ENCODE results near the gene UBXN4. TPM values are rescaled to one million over a fixed set of nuclear protein-coding genes. Genes with fewer than 3 reads are reported as not detected.

Gene UBXN4
- total RNA-seq, 1 experiment from 2014 or later, result 69.7 TPM

- Histone ChIP-seq H3K9me2 (ENCODE audit: insufficient read depth) (no peaks in the 10 kb centered on the region), H3K36me3 (ENCODE audit: control insufficient read depth in 1 of 2, insufficient read depth in 2 of 2, low read length in 2 of 2) (no peaks in the 10 kb centered on the region), H3K4me2 (ENCODE audit: low read length) (no peak overlapping the region), H3K27ac (ENCODE audit: low read depth, low read length) (no peak overlapping the region), H3K27me3 (ENCODE audit: insufficient read depth, low read length) (no peaks in the 10 kb centered on the region), H4K20me1 (ENCODE audit: insufficient read depth) (no peaks in the 10 kb centered on the region), H3K9ac (ENCODE audit: low read length) (no peak overlapping the region), H3K79me2 (ENCODE audit: insufficient read depth, low read length) (no peaks in the 10 kb centered on the region), H3K4me3 (replicated peaks in 1 of 2; ENCODE audit: low read depth in 1 of 2, low read length in 2 of 2) (no peak overlapping the region), H3K4me1 (ENCODE audit: control insufficient read depth in 1 of 2, insufficient read depth in 2 of 2, low read length in 2 of 2) (no peaks in the 10 kb centered on the region), H3K9me3 (ENCODE audit: control insufficient read depth in 1 of 2, insufficient read depth in 1 of 2, low read depth in 1 of 2, low read length in 2 of 2) (no peaks in the 10 kb centered on the region), H2AFZ (ENCODE audit: low read depth, low read length, poor library complexity, severe bottlenecking) (no peak overlapping the region)
- ChIA-PET POLR2A (no interaction called here), RAD21 (ENCODE audit: low non-redundant PET in 1 of 2, low total read pairs in 2 of 2, uncharacterized antibody in 2 of 2, unreplicated experiment in 2 of 2) (no interaction called here), CTCF (no interaction called here)
- intact Hi-C loops (cut with micrococcal nuclease), result no loop called here
- no peak for DNase-seq (ENCODE audit: low read depth, low spot score)
- BruUV-seq (replicated peaks), result no TSS peak
- TF ChIP-seq SRF (IDR thresholded peaks at IDR 0.05; ENCODE audit: low read depth) (no peak), EZH2 (IDR thresholded peaks at IDR 0.05) (no peak)
- no peak for ATAC-seq
These were observed 87.9 kb downstream of the UBXN4 start for GRCh38 chr2:135829378-135830135.

DNA sequence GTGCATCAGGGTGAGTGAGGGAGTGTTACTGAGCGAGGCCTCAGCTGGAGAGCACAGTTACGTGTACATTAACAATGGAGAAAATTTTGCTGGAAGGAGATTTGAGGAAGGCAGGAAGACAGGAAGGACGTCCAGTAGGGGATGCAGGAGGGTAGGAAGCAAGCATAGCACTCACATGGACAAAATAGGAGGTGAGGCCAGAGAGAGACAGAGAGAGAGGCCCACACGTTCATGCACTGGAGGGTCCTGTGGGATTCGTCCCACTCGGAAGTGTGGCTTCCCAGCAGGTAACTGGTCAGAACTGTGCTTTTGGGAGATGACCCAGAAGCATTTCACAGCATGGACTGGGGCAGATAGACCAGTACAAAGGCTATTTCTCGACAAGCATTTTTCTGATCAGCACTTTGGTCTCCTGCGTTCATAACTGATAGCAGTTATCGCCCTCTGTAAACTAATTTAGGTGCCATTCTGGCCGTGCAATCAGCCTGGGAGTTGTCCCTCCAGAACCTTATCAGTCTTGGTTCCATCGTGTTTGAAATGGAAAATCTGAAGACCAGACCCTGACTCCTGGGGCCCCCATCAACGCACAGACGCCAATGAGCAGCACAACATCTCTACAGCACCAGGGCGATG is 89.6 kb downstream of the UBXN4 start:
- Histone ChIP-seq H3K4me3 (replicated peaks in 1 of 2; ENCODE audit: low read depth in 1 of 2, low read length in 2 of 2) (no peak overlapping the region), H3K27ac (ENCODE audit: low read depth, low read length) (no peak overlapping the region), H3K9me2 (ENCODE audit: insufficient read depth) (no peaks in the 10 kb centered on the region), H3K79me2 (ENCODE audit: insufficient read depth, low read length) (no peaks in the 10 kb centered on the region), H4K20me1 (ENCODE audit: insufficient read depth) (no peaks in the 10 kb centered on the region), H3K4me1 (ENCODE audit: control insufficient read depth in 1 of 2, insufficient read depth in 2 of 2, low read length in 2 of 2) (no peaks in the 10 kb centered on the region), H3K9ac (ENCODE audit: low read length) (no peak overlapping the region), H3K9me3 (ENCODE audit: control insufficient read depth in 1 of 2, insufficient read depth in 1 of 2, low read depth in 1 of 2, low read length in 2 of 2) (no peaks in the 10 kb centered on the region), H3K4me2 (ENCODE audit: low read length) (no peak overlapping the region), H2AFZ (ENCODE audit: low read depth, low read length, poor library complexity, severe bottlenecking) (no peak overlapping the region), H3K36me3 (ENCODE audit: control insufficient read depth in 1 of 2, insufficient read depth in 2 of 2, low read length in 2 of 2) (no peaks in the 10 kb centered on the region), H3K27me3 (ENCODE audit: insufficient read depth, low read length) (no peaks in the 10 kb centered on the region)
- intact Hi-C loops (cut with micrococcal nuclease), result no loop called here
- ChIA-PET POLR2A (no interaction called here), CTCF (no interaction called here), RAD21 (ENCODE audit: low non-redundant PET in 1 of 2, low total read pairs in 2 of 2, uncharacterized antibody in 2 of 2, unreplicated experiment in 2 of 2) (no interaction called here)
- no TSS peak for BruUV-seq (replicated peaks)
- DNase-seq (ENCODE audit: low read depth, low spot score) (no peak), ATAC-seq (no peak)
- TF ChIP-seq, protein P1, sequence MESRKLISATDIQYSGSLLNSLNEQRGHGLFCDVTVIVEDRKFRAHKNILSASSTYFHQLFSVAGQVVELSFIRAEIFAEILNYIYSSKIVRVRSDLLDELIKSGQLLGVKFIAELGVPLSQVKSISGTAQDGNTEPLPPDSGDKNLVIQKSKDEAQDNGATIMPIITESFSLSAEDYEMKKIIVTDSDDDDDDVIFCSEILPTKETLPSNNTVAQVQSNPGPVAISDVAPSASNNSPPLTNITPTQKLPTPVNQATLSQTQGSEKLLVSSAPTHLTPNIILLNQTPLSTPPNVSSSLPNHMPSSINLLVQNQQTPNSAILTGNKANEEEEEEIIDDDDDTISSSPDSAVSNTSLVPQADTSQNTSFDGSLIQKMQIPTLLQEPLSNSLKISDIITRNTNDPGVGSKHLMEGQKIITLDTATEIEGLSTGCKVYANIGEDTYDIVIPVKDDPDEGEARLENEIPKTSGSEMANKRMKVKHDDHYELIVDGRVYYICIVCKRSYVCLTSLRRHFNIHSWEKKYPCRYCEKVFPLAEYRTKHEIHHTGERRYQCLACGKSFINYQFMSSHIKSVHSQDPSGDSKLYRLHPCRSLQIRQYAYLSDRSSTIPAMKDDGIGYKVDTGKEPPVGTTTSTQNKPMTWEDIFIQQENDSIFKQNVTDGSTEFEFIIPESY (IDR thresholded peaks at IDR 0.05; ENCODE audit: extremely low read depth, insufficient replicate concordance, low read length), result no peak
- TF ChIP-seq JUND (IDR thresholded peaks at IDR 0.05) (no peak), EZH2 (IDR thresholded peaks at IDR 0.05) (no peak), ZFX (IDR thresholded peaks at IDR 0.05) (no peak), ZNF274 (IDR thresholded peaks at IDR 0.05; ENCODE audit: low read depth, low read length) (no peak), POLR2AphosphoS5 (IDR thresholded peaks at IDR 0.05; ENCODE audit: low read depth, low read length) (no peak), POLR2A (IDR thresholded peaks at IDR 0.05; ENCODE audit: borderline replicate concordance, extremely low read depth, insufficient read depth, insufficient read length) (no peak), REST (IDR thresholded peaks at IDR 0.05; ENCODE audit: low read depth) (no peak), EGR1 (IDR thresholded peaks at IDR 0.05; ENCODE audit: low read depth) (no peak), SRF (IDR thresholded peaks at IDR 0.05; ENCODE audit: low read depth) (no peak), RAD21 (IDR thresholded peaks at IDR 0.05; ENCODE audit: low read depth) (no peak)
